ENCODE results near the gene IL6R.
"Not testable (repeated sequence)": the region's sequence is repeated elsewhere in the genome, so short reads cannot be mapped to it uniquely, and the experiment has no call there.

The IL6R gene

GRCh38 chr1:154478013-154478412 lies 72.9 kb downstream of the IL6R start:
- DNase-seq (ENCODE audit: low read depth, low spot score): no peak
- H3K9ac ChIP-seq (ENCODE audit: insufficient read length, low read depth): no peak overlapping the region
- peaks cover 5% of the 10 kb centered on the region for H3K4me1 ChIP-seq (ENCODE audit: insufficient read depth, insufficient read length)
- no peaks in the 10 kb centered on the region for H3K36me3 ChIP-seq (ENCODE audit: insufficient read depth, insufficient read length, low read length)
- H3K9me3 ChIP-seq (ENCODE audit: insufficient read depth, low read length): no peaks in the 10 kb centered on the region
- TF ChIP-seq ZNF274 (IDR thresholded peaks at IDR 0.05; ENCODE audit: low read depth, low read length) (no peak), YY1 (IDR thresholded peaks at IDR 0.05; ENCODE audit: insufficient read depth, insufficient read length) (no peak), SUZ12 (IDR thresholded peaks at IDR 0.05; ENCODE audit: extremely low read depth, insufficient read depth, insufficient read length) (no peak)
- H3K27me3 ChIP-seq (ENCODE audit: insufficient read depth, insufficient read length): no peaks in the 10 kb centered on the region
- no peak overlapping the region for H3K4me3 ChIP-seq (ENCODE audit: insufficient read length, low read depth)

- H3K9me3 ChIP-seq (ENCODE audit: insufficient read depth, low read length): no peaks in the 10 kb centered on the region
- no peak for DNase-seq (ENCODE audit: low read depth, low spot score)
- H3K4me1 ChIP-seq (ENCODE audit: insufficient read depth, insufficient read length): peaks cover 5% of the 10 kb centered on the region
- H3K36me3 ChIP-seq (ENCODE audit: insufficient read depth, insufficient read length, low read length): peaks cover under 1% of the 10 kb centered on the region
- no peak overlapping the region for H3K4me3 ChIP-seq (ENCODE audit: insufficient read length, low read depth)
- H3K9ac ChIP-seq (ENCODE audit: insufficient read length, low read depth): no peak overlapping the region
- no peaks in the 10 kb centered on the region for H3K27me3 ChIP-seq (ENCODE audit: insufficient read depth, insufficient read length)
- no peak for TF ChIP-seq ZNF274 (IDR thresholded peaks at IDR 0.05; ENCODE audit: low read depth, low read length)
- no peak for TF ChIP-seq SUZ12 (IDR thresholded peaks at IDR 0.05; ENCODE audit: extremely low read depth, insufficient read depth, insufficient read length)
- TF ChIP-seq YY1 (IDR thresholded peaks at IDR 0.05; ENCODE audit: insufficient read depth, insufficient read length): no peak
Observed at GRCh38 chr1:154478639-154479038, 73.5 kb downstream of the IL6R start.

- TF ChIP-seq SUZ12 (IDR thresholded peaks at IDR 0.05; ENCODE audit: extremely low read depth, insufficient read depth, insufficient read length) (no peak), YY1 (IDR thresholded peaks at IDR 0.05; ENCODE audit: insufficient read depth, insufficient read length) (no peak), ZNF274 (IDR thresholded peaks at IDR 0.05; ENCODE audit: low read depth, low read length) (no peak)
- Histone ChIP-seq H3K4me3 (ENCODE audit: insufficient read length, low read depth) (no peak overlapping the region), H3K27me3 (ENCODE audit: insufficient read depth, insufficient read length) (no peaks in the 10 kb centered on the region), H3K9ac (ENCODE audit: insufficient read length, low read depth) (no peak overlapping the region), H3K9me3 (ENCODE audit: insufficient read depth, low read length) (no peaks in the 10 kb centered on the region), H3K4me1 (ENCODE audit: insufficient read depth, insufficient read length) (peaks cover 5% of the 10 kb centered on the region), H3K36me3 (ENCODE audit: insufficient read depth, insufficient read length, low read length) (peaks cover 7% of the 10 kb centered on the region)
- DNase-seq (ENCODE audit: low read depth, low spot score): peak; percentile 75
Observed at GRCh38 chr1:154479764-154480421, 74.8 kb downstream of the IL6R start.

- DNase-seq (ENCODE audit: low read depth, low spot score): no peak
- Histone ChIP-seq H3K9ac (ENCODE audit: insufficient read length, low read depth) (no peak overlapping the region), H3K9me3 (ENCODE audit: insufficient read depth, low read length) (no peaks in the 10 kb centered on the region), H3K4me1 (ENCODE audit: insufficient read depth, insufficient read length) (peaks cover 7% of the 10 kb centered on the region), H3K36me3 (ENCODE audit: insufficient read depth, insufficient read length, low read length) (peaks cover 12% of the 10 kb centered on the region), H3K4me3 (ENCODE audit: insufficient read length, low read depth) (no peak overlapping the region), H3K27me3 (ENCODE audit: insufficient read depth, insufficient read length) (no peaks in the 10 kb centered on the region)
- TF ChIP-seq SUZ12 (IDR thresholded peaks at IDR 0.05; ENCODE audit: extremely low read depth, insufficient read depth, insufficient read length): no peak
- TF ChIP-seq YY1 (IDR thresholded peaks at IDR 0.05; ENCODE audit: insufficient read depth, insufficient read length): no peak
- no peak for TF ChIP-seq ZNF274 (IDR thresholded peaks at IDR 0.05; ENCODE audit: low read depth, low read length)
Observed at GRCh38 chr1:154481053-154481452, 75.9 kb downstream of the IL6R start.

- TF ChIP-seq SUZ12 (IDR thresholded peaks at IDR 0.05; ENCODE audit: extremely low read depth, insufficient read depth, insufficient read length) (no peak), ZNF274 (IDR thresholded peaks at IDR 0.05; ENCODE audit: low read depth, low read length) (no peak), YY1 (IDR thresholded peaks at IDR 0.05; ENCODE audit: insufficient read depth, insufficient read length) (no peak)
- peaks cover 14% of the 10 kb centered on the region for H3K36me3 ChIP-seq (ENCODE audit: insufficient read depth, insufficient read length, low read length)
- H3K27me3 ChIP-seq (ENCODE audit: insufficient read depth, insufficient read length): no peaks in the 10 kb centered on the region
- H3K9ac ChIP-seq (ENCODE audit: insufficient read length, low read depth): no peak overlapping the region
- H3K9me3 ChIP-seq (ENCODE audit: insufficient read depth, low read length): no peaks in the 10 kb centered on the region
- no peak overlapping the region for H3K4me3 ChIP-seq (ENCODE audit: insufficient read length, low read depth)
- no peak for DNase-seq (ENCODE audit: low read depth, low spot score)
- peaks cover 7% of the 10 kb centered on the region for H3K4me1 ChIP-seq (ENCODE audit: insufficient read depth, insufficient read length)
Observed at GRCh38 chr1:154483941-154484803, 79.0 kb downstream of the IL6R start.

- Histone ChIP-seq H3K4me3 (ENCODE audit: insufficient read length, low read depth) (no peak overlapping the region), H3K9me3 (ENCODE audit: insufficient read depth, low read length) (no peaks in the 10 kb centered on the region), H3K9ac (ENCODE audit: insufficient read length, low read depth) (no peak overlapping the region), H3K4me1 (ENCODE audit: insufficient read depth, insufficient read length) (peaks cover 4% of the 10 kb centered on the region), H3K27me3 (ENCODE audit: insufficient read depth, insufficient read length) (no peaks in the 10 kb centered on the region), H3K36me3 (ENCODE audit: insufficient read depth, insufficient read length, low read length) (peaks cover 14% of the 10 kb centered on the region)
- no peak for DNase-seq (ENCODE audit: low read depth, low spot score)
- TF ChIP-seq SUZ12 (IDR thresholded peaks at IDR 0.05; ENCODE audit: extremely low read depth, insufficient read depth, insufficient read length) (no peak), YY1 (IDR thresholded peaks at IDR 0.05; ENCODE audit: insufficient read depth, insufficient read length) (no peak), ZNF274 (IDR thresholded peaks at IDR 0.05; ENCODE audit: low read depth, low read length) (no peak)
Observed at GRCh38 chr1:154485106-154485505, 80.0 kb downstream of the IL6R start.

GRCh38 chr1:154485910-154486496 lies 80.9 kb downstream of the IL6R start:
- H3K27me3 ChIP-seq (ENCODE audit: insufficient read depth, insufficient read length): no peaks in the 10 kb centered on the region
- peaks cover 2% of the 10 kb centered on the region for H3K4me1 ChIP-seq (ENCODE audit: insufficient read depth, insufficient read length)
- no peak for DNase-seq (ENCODE audit: low read depth, low spot score)

GRCh38 chr1:154486756-154487155 lies 81.6 kb downstream of the IL6R start:
- not testable (repeated sequence) for H3K9ac ChIP-seq (ENCODE audit: insufficient read length, low read depth); H3K4me1 ChIP-seq (ENCODE audit: insufficient read depth, insufficient read length); H3K9me3 ChIP-seq (ENCODE audit: insufficient read depth, low read length); H3K4me3 ChIP-seq (ENCODE audit: insufficient read length, low read depth); DNase-seq (ENCODE audit: low read depth, low spot score); H3K27me3 ChIP-seq (ENCODE audit: insufficient read depth, insufficient read length)
- peaks cover 14% of the 10 kb centered on the region for H3K36me3 ChIP-seq (ENCODE audit: insufficient read depth, insufficient read length, low read length)

More at GRCh38 chr1:154485910-154486496, 80.9 kb downstream of the IL6R start:
- no peak overlapping the region for H3K9ac ChIP-seq (ENCODE audit: insufficient read length, low read depth)
- H3K9me3 ChIP-seq (ENCODE audit: insufficient read depth, low read length): no peaks in the 10 kb centered on the region
- TF ChIP-seq YY1 (IDR thresholded peaks at IDR 0.05; ENCODE audit: insufficient read depth, insufficient read length): no peak
- TF ChIP-seq SUZ12 (IDR thresholded peaks at IDR 0.05; ENCODE audit: extremely low read depth, insufficient read depth, insufficient read length): no peak
- no peak for TF ChIP-seq ZNF274 (IDR thresholded peaks at IDR 0.05; ENCODE audit: low read depth, low read length)
- no peak overlapping the region for H3K4me3 ChIP-seq (ENCODE audit: insufficient read length, low read depth)
- peaks cover 14% of the 10 kb centered on the region for H3K36me3 ChIP-seq (ENCODE audit: insufficient read depth, insufficient read length, low read length)
